Lung (tissue), 12 donors: ENCODE data around the gene ETV3. TPM values are rescaled to one million over a fixed set of nuclear protein-coding genes. Genes with fewer than 3 reads are reported as not detected.

Experiments
- ATAC-seq: fragments of 200-7000 bp; cut with Tn5 transposase; one replicate; pipeline ENCODE4 v1.9.1; 2020; ENCODE audit warnings: moderate number of reproducible peaks; ENCODE audit not compliant: insufficient read depth, low FRiP score
- DNase-seq, 3 donors: peaks; one replicate each; pipeline ENCODE4 v3.0.0-alpha.2; 2013 to 2017
- H3K27ac ChIP-seq, 2 donors: one replicate each; pipeline ENCODE4 v1.5.1; 2013; ENCODE audit warnings: mild to moderate bottlenecking in 2 of 2, moderate library complexity in 2 of 2, control low read depth in 1 of 2, inconsistent platforms in 1 of 2, low read depth in 1 of 2, low read length in 1 of 2
- H3K27me3 ChIP-seq, 3 donors: one replicate each; pipeline ENCODE4 v1.5.1; 2013; ENCODE audit warnings: low read length in 2 of 3; ENCODE audit not compliant: control insufficient read depth in 3 of 3, insufficient read depth in 3 of 3
- H3K36me3 ChIP-seq, 4 donors: one replicate each; pipeline ENCODE4 v1.5.1; 2013; ENCODE audit warnings: low read length in 4 of 4, mild to moderate bottlenecking in 1 of 4, moderate library complexity in 1 of 4; ENCODE audit not compliant: control insufficient read depth in 4 of 4, insufficient read depth in 4 of 4
- H3K4me1 ChIP-seq, 5 donors: one replicate each; pipeline ENCODE4 v1.5.1; 2013; ENCODE audit warnings: low read length in 5 of 5, mild to moderate bottlenecking in 2 of 5, moderate library complexity in 1 of 5; ENCODE audit not compliant: control insufficient read depth in 5 of 5, insufficient read depth in 5 of 5
- H3K4me3 ChIP-seq: one replicate; pipeline ENCODE4 v1.5.1; 2013; ENCODE audit warnings: mild to moderate bottlenecking, control low read depth, moderate library complexity
- H3K9ac ChIP-seq, 2 donors: one replicate each; pipeline ENCODE4 v1.5.1; 2013; ENCODE audit warnings: low read length in 2 of 2, control low read depth in 1 of 2; ENCODE audit not compliant: insufficient read depth in 1 of 2
- H3K9me3 ChIP-seq, 4 donors: one replicate each; pipeline ENCODE4 v1.5.1; 2013; ENCODE audit warnings: low read length in 3 of 4, mild to moderate bottlenecking in 1 of 4, moderate library complexity in 1 of 4; ENCODE audit not compliant: control insufficient read depth in 4 of 4, insufficient read depth in 3 of 4
- CTCF ChIP-seq: IDR thresholded peaks from 2 replicates; pipeline ENCODE4 v1.5.1; 2012; ENCODE audit warnings: mild to moderate bottlenecking; ENCODE audit errors: control extremely low read depth, extremely low read depth
- WGBS, 2 donors: extraction: QIAGEN DNeasy Blood & Tissue Kit; methylation state at CpG; one replicate each; pipeline ENCODE4 v1.1.7; 2013; 5-methylcytosine and 5-hydroxymethylcytosine counted together
- polyA plus RNA-seq, 2 donors: library from polyadenylated mRNA; stranded (reverse); fragments of 200-250 nt; gene quantifications; one replicate each; pipeline ENCODE4 v1.2.1, GENCODE V29; 2013
- total RNA-seq, 2 donors: library from RNA; depleted of rRNA in 1 of 2; stranded (reverse); fragments of >200 nt in 1 of 2; gene quantifications; one replicate each; pipeline ENCODE4 v1.2.1, GENCODE V29; 2014 to 2021
- donor health status: control.
- donor health status: control.
- donor health status: Bipolar disorder and iron deficiency.
- donor health status: healthy.
- donor health status: DM: yes; HTN: yes; CAD: no.

The ETV3 gene
- total and polyA plus RNA-seq, 4 donors, result 7.9 to 31.5 (median 19.3) TPM

- Histone ChIP-seq H3K4me1 (no peaks in the 10 kb centered on the region), H3K27me3 (peaks cover 0 to 5% (median 0%) of the 10 kb centered on the region in 3 donors), H3K36me3 (no peaks in the 10 kb centered on the region), H3K27ac (no peak overlapping the region), H3K9me3 (no peaks in the 10 kb centered on the region), H3K9ac (no peak overlapping the region), H3K4me3 (no peak overlapping the region)
- DNase-seq (no peak), ATAC-seq (no peak)
- TF ChIP-seq CTCF, result no peak
- 82 to 89% methylated on average over 5 of the region's 5 CpGs for WGBS, 2 donors
Measured at GRCh38 chr1:157081707-157082106, 56.5 kb downstream of the ETV3 start.

DNA sequence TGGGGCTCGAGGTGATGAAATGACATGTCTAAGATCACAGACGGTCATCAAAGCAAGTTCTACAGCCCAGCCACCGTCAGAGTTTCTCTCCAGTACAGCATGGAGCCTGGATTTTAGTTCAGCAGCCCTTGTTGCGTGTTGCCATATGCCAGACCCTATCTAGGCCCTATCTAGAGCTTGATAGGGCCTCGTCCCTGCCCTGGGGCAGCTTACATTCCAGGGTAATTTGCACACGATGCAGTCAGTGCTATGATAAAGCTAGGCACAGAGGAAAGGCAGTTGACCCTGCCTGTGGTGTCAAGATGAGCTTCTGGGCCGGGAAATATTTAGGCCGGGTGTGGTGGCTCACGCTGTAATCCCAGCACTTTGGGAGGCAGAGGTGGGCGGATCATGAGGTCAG is 57.5 kb downstream of the ETV3 start:
- no peak for TF ChIP-seq CTCF
- WGBS, 2 donors, result 90 to 92% methylated on average over 10 of the region's 10 CpGs
- ATAC-seq, result no peak

GRCh38 chr1:157077394-157077793 is 60.8 kb downstream of the ETV3 start:
- no peak overlapping the region for H3K4me3 ChIP-seq
- H3K27me3 ChIP-seq, result peaks cover 0 to 5% (median 0%) of the 10 kb centered on the region in 3 donors
- DNase-seq (no peak), ATAC-seq (no peak)
- H3K4me1 ChIP-seq, result no peaks in the 10 kb centered on the region
- H3K27ac ChIP-seq, result no peak overlapping the region
- no peak for TF ChIP-seq CTCF
- H3K9me3 ChIP-seq, result no peaks in the 10 kb centered on the region
- H3K9ac ChIP-seq, result no peak overlapping the region
- no peaks in the 10 kb centered on the region for H3K36me3 ChIP-seq
- whole genome bisulfite sequencing, 2 donors, result 94 to 100% methylated on average over 1 of the region's 1 CpG

More for the DNA sequence above, 57.5 kb downstream of the ETV3 start:
- Histone ChIP-seq H3K9me3 (no peaks in the 10 kb centered on the region), H3K27me3 (peaks cover 0 to 5% (median 0%) of the 10 kb centered on the region in 3 donors), H3K27ac (no peak overlapping the region), H3K9ac (no peak overlapping the region), H3K4me3 (no peak overlapping the region), H3K4me1 (no peaks in the 10 kb centered on the region), H3K36me3 (no peaks in the 10 kb centered on the region)
- DNase-seq, result no peak
